GM21526 (cell line): Measurements from ENCODE around the gene TUFT1.

Experiments
- ATAC-seq: cut with Tn5 transposase; IDR thresholded peaks from one replicate; pipeline ENCODE4 v1.9.1; 2021; ENCODE audit warnings: moderate library complexity; ENCODE audit not compliant: unreplicated experiment, low FRiP score

TUFT1 gene, protein sequence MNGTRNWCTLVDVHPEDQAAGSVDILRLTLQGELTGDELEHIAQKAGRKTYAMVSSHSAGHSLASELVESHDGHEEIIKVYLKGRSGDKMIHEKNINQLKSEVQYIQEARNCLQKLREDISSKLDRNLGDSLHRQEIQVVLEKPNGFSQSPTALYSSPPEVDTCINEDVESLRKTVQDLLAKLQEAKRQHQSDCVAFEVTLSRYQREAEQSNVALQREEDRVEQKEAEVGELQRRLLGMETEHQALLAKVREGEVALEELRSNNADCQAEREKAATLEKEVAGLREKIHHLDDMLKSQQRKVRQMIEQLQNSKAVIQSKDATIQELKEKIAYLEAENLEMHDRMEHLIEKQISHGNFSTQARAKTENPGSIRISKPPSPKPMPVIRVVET

GRCh38 chr1:151540021-151540981 is at the start of gene TUFT1:
TUFT1 (plus strand) TSS chr1:151540309; CDS start chr1:151540367, 58 bp downstream.
- ATAC-seq: peak; percentile 86

GRCh38 chr1:151491641-151492040 is 48.5 kb upstream of the TUFT1 start:
- no peak for ATAC-seq

- ATAC-seq: no peak
Measured at GRCh38 chr1:151492120-151492519, 48.0 kb upstream of the TUFT1 start.

GRCh38 chr1:151493042-151493441 is 47.1 kb upstream of the TUFT1 start:
- ATAC-seq: no peak

- ATAC-seq: no peak
Measured at GRCh38 chr1:151494741-151495281, 45.3 kb upstream of the TUFT1 start.

- ATAC-seq: no peak
Measured at GRCh38 chr1:151495316-151495715, 44.8 kb upstream of the TUFT1 start.

- no peak for ATAC-seq
Measured at GRCh38 chr1:151499365-151499764, 40.7 kb upstream of the TUFT1 start.

GRCh38 chr1:151499930-151500329 is 40.2 kb upstream of the TUFT1 start:
- ATAC-seq: no peak

DNA sequence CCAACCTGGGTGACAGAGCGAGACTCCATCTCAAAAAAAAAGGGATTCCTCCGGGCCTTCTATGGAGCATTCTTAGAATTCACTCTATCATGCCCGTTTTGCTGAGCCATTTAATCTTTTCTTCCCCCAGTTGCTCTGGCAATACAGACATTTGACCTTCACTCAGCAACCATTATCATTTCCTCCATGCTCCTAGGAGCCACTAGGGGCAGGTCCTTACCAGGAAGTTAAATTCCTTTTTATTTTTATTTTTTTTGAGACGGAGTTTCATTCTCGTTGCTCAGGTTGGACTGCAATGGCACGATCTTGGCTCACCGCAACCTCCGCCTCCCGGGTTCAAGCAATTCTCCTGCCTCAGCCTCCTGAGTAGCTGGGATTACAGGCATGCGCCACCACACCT is 38.6 kb upstream of the TUFT1 start:
- no peak for ATAC-seq

GRCh38 chr1:151502035-151502700 is 37.9 kb upstream of the TUFT1 start:
- ATAC-seq: no peak

- no peak for ATAC-seq
Measured at GRCh38 chr1:151502859-151503780, 37.0 kb upstream of the TUFT1 start.

DNA sequence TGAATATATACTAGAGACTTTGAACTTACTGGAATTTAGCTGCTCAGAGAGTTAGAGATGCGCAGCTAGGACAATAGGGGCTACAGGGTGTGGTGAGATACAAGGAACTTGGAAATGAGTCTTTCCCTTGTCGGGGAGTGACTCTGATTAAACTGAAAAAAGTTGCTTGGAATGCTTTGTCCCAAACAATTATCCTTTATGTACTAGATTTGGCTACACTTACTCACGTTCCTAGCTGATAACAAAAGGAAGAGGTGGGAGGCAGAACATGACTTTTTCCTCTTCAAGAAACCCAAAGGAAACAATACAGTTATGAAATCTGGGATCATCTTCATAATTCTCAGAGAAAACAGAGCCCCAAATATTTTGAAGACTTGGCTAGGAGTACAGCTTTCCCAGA is 35.9 kb upstream of the TUFT1 start:
- ATAC-seq: no peak

- ATAC-seq: no peak
Measured at GRCh38 chr1:151504759-151505158, 35.4 kb upstream of the TUFT1 start.

DNA sequence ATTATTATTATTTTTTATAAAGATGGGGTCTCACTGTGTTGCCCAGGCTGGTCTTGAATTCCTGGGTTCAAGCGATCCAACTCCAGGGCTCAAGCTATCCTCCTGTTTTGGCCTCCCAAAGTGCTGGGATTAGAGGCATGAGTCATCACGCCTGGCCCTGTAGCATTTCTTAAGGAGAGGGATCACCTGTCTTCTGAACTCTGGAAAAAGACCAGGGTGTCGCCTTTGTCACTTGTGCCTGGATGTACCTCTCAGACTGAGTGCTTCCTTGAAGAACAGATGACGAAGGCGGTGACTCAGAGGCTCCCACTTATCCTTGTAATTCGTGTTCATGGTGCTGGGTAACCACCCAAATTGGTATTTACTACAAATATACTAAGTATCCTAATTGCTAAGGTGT is 31.3 kb upstream of the TUFT1 start:
- ATAC-seq: no peak

GRCh38 chr1:151509350-151510019 is 30.6 kb upstream of the TUFT1 start:
- no peak for ATAC-seq

DNA sequence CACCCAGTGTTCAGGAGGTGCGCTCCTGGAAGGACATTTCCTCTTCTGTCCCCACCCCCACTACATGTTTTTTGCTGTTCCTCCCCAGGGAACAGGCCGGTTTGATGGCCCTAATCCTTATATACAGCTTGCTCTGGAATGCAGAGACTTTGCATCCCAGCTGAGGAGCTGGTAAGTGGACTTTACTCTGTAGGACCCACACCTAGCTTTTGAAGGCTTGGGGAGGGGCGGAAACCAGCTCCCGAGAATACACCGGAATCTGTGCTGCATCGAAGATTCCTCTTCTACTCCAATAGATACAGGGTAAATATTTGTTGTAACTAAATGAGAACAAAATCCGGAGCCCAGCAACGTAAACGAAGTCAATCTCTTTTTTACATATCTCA is 30.1 kb upstream of the TUFT1 start:
- ATAC-seq: no peak

- no peak for ATAC-seq
Measured at GRCh38 chr1:151510614-151510956, 29.5 kb upstream of the TUFT1 start.

DNA sequence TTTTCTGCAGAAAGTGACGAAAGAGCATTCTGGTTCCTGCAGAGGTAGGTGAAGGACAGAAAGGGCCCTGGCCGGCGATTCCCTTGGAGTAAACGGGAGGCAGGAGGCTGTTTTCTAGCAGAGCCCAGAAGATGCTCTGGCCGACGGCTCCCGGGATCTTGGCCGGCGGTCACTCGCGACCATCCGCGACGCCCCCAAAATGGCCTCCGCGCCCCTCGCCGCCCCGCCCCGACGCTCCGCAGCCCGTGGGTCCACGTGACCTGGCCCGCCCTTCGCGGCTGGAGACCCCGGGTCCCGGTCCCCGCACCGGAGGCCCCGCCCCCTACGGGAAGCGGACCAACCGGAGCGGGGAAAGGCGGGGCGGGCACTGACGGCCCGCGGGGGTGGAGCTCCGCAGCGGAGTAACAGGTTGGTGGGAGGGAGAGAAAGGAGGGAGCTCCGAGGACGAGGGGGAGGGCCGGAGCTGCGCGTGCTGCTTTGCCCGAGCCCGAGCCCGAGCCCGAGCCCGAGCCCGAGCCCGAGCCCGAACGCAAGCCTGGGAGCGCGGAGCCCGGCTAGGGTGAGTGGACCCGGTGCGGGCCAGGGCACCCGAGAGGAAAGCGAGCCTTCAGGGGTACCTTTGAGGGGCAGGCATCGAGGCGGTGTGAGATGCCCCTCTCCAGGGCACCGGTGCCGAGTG is 29.0 kb upstream of the TUFT1 start, which contains the start of gene CGN:
CGN (plus strand) TSS at position 431 of the 679 bp plus-strand sequence. CDS start 7,133 bp downstream, outside the sequence.
- ATAC-seq: peak; percentile 65
